GM21526 (cell line): ENCODE results near the gene PTH1R.

Experiments
- ATAC-seq: cut with Tn5 transposase; IDR thresholded peaks from one replicate; pipeline ENCODE4 v1.9.1; 2021; ENCODE audit warnings: moderate library complexity; ENCODE audit not compliant: unreplicated experiment, low FRiP score

PTH1R gene

DNA sequence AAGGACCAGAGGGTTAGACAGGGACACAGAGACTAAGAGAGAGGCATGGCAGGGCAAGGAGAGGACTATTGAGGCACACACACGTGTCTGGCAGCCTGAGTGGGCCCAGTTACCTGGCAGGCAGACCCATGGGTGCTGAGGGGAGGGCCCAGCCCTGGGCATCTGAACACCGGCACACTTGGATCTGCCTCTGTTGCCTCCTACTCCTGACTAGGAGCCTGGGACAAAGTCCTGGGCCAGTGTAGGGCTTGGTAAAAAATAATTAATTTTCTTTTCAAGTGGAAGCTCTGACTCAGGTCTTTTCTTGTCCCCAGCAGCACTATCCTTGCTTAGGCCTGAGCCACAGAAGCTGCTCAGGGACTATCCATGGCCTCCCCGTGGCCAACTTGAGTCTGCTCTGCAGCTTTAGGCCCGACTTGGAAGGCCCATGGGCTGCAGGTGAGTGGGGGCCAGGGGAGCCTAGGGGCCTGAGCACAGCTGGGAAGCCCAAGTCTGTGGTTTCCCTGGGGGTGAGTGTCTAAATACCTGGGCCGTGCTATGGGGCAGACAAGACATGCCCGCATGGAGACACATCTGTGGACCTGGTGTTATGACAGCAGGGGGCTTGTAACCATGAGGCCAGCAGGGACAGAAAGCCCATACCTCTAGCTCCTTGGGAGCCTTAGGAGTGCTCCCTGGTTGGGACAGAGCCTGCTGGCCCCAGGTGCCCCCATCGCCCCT, at the start of gene PTH1R:
TSS of gene PTH1R (plus strand) at position 316 of the 720 bp plus-strand sequence. CDS start 5,839 bp downstream, outside the sequence.
- no peak for ATAC-seq

DNA sequence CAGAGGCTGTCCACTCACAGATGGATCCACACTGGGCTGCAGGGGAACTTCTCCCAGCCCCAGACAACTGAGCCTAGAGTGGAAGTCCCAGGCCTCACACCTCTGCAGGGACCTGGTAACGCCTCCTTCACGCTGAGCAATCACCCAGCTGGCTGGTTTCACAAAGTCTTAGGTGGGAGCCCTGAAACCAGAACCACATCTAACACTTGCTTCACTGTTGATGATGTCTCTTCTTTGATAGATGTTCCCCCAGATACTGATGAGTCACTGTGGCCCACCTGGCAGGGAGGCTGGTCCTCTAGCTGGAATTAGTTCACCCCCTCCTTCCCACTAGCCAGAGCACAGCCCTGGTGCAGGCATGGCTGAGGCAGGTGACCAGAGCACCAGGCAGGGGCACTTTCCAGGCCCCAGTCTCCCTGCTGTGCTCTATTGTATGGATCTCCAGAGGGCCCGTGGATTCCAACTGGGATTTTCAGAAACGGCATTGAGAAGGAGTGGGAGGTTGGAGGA, 47.8 kb upstream of the PTH1R start:
- peak; percentile 73 for ATAC-seq

DNA sequence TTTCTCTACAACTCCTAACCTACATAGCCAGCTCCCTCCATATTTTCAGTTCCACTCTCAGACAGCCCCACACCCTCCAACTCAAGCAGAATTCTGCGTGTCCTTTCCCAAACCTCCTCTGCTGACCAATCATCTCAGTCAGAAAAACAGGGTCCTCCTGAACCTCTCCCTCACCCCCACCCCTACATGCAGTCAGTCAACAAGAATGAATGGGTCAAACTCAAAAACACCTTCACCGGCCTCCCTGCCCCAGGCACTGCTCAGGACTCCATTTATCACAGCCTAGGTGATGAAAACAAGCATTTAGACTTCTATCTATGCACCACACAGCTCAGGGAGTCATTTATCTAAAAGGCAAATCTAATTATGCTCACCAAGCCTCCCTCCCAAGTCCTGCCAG, 46.7 kb upstream of the PTH1R start:
- ATAC-seq: no peak

GRCh38 chr3:46831316-46831715, 46.2 kb upstream of the PTH1R start:
- no peak for ATAC-seq

- ATAC-seq: no peak
These were observed 45.7 kb upstream of the PTH1R start for GRCh38 chr3:46831841-46832240.

DNA sequence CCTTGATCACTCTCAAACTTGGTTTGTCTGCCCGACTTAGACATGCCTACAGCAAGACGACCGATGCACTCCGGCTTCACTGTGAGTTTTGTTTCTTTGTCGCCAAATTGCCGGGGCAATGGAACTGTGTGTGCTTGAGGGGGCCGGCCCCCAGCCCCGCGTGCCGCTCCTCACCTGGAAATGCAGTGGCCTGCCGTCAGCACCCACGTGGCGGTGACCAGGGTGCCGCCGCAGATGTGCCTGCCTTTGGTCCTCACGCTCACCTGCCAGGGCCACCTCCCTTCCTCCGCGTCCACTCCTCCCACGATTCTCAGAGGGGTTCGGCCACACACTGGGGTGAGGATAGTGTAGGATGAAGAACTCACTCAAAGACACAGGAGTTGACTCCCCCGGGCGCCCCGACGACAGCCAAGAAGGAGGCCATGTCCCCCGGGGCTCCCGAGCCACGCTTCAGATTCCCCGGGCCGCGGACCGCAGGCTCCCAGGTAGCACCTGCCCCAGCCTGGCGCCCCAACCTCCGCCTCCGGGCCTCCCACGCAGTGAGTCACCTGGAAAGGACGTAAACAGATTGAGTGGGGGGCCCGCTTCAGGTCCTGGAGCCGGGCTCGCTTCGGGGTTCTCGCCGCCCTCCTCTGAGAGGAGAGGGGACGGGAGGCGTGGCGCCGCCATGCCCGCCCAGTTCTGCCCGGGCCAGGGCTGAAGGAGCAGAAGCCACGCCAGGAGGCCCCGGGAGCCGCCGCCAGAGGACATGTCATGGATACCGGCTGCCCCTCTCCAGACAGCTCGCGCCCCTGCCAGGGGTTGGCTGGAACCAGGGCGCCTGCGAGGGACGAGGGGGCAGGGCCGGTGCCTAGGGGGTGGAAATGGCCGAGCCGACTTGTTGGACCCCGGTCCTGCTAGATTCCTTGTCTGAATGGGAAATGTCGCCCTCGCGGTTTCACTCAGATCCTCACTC, 43.9 kb upstream of the PTH1R start:
- no peak for ATAC-seq

- ATAC-seq: no peak
These were observed 42.5 kb upstream of the PTH1R start for GRCh38 chr3:46835054-46835453.

DNA sequence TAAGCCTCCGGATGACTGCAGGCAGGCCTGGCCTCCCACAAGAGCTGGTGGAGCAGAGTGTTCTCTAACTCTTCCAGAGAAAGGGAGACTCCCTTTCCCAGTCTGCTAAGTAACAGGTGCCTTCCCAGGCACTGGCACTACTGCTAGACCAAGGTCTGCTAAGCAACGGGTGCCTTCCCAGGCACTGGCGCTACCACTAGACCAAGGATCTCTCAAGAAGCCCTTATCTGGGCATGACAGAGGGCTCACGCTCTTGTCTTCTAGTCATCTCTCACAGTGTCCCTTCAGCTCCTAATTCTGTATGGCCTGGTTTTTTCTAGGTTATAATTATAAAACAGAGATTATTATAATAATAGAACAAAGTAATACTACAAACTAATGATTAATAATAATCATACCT, 42.0 kb upstream of the PTH1R start:
- no peak for ATAC-seq

GRCh38 chr3:46838301-46838700, 39.2 kb upstream of the PTH1R start:
- ATAC-seq: no peak

GRCh38 chr3:46840491-46840890, 37.0 kb upstream of the PTH1R start:
- ATAC-seq: no peak

GRCh38 chr3:46843508-46843907, 34.0 kb upstream of the PTH1R start:
- no peak for ATAC-seq

DNA sequence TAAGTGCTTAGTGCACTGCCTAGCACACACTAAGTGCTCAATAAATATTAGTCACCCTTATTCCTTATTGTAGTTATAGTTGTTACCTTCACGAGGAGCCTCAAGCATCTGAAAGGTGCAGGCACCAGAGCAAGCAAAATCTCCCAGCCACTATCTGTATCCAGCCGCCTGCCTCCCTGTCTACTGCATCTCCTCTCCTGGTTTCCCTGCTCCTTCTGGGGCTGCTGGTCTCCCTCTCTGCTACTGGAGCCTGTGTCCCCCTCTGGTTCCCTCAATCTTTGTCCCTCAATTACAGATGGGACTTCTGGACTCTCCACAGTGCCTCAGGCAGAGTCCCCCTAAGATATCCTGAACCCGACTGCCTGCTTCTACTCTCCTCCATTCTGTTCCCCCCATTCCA, 33.1 kb upstream of the PTH1R start:
- no peak for ATAC-seq

DNA sequence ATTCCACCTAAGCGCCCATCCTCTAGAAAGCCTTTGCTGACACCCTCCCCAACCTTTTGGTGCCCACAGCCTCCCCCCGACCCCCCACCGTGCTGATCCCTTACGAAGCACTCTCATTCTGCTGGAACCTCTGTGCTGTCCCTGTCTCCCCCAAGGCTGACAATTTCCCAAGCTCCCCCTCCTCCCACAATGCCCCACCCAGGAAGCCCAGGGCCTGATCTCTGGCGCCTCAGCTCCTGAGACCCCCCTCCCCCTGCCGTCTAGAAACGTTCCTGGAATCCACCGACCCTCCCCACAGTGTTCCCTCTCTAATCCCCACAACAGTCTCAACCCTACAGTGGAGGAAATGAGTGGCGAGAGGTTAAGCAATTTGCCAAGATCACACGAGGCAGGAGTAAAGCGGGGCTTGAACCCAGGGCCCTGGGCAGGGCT, 32.6 kb upstream of the PTH1R start:
- no peak for ATAC-seq

- ATAC-seq: peak; percentile 35
These were observed 32.1 kb upstream of the PTH1R start for GRCh38 chr3:46845397-46845859.

DNA sequence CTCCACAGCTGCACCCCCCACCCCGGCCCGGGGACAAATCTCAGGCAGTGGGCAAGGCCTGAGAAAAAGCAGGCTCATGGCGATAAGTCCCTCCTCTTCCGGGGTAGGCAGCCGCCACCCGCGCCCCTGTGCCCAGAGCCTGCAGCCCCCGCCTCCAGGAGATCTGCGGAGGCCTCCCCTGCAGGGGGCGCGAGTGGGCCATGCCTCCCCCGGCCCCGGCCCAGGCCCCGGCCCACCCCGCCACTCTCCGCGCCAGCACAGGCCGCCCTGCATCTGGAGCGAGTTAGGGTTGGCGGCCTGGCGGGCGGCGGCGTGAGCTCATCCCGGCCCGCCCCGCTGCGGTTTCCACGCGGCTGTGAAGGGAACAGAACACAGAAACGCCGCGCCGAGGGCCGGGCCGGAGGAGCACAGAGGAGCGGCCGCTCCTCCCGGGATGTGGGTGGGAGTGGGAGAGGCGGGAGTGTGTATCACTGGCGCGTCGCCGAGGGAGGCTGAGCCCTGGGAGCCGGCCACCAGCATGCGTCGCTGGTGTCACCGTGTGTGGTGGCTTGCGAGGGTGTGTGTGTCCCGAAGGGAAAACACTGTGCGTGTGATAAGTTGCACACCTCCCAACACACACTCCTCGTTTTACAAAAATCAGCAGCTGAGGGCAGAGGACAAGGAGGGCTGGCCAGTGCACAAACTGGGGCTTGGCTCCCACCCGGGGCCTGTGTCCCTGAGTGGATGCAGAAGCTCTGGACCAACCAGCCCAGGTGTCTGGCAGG, 31.5 kb upstream of the PTH1R start:
- peak; percentile 44 for ATAC-seq

DNA sequence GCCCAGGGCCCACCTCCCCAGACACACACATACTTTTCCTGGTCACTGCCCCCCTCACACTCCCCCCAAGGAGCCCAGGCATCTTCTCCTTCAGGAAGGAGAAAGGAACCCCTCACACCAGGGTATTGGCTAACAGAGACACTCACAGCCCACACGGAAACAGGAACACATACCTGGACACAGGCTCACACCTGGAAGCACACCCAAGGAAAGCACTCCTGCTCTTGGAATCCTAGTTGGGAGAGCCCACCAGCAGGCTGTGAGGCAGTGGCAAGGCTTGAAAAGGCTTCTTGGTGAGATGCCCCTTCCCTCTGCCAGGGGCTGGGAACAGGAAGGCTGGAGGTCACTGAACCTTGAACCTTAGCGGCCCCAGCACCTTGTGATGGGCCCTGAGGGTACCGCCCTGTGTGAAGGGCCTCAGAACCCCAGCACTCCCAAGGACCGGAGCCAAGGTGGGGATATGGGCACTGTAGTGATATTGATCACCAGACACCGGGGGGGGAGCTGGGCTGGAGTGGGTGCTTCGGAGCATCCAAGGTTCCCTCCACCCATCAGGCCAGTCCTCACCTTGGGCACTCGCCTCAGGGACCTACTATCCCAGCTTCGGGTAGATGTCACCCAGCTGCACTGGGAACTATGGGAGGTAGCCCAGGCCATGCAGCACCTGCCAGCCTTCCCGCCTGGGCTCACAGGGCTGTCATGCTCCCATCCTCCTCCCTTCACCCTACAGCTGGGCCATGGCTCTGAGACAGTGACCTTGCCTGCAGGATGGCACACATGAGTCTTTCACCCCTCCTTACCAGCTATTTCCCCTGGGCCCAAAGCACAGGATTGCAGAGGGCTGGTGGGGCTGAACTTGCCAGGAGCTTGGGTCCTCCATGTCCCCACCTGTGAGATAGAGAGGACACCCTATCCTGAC, 30.6 kb upstream of the PTH1R start:
- no peak for ATAC-seq

DNA sequence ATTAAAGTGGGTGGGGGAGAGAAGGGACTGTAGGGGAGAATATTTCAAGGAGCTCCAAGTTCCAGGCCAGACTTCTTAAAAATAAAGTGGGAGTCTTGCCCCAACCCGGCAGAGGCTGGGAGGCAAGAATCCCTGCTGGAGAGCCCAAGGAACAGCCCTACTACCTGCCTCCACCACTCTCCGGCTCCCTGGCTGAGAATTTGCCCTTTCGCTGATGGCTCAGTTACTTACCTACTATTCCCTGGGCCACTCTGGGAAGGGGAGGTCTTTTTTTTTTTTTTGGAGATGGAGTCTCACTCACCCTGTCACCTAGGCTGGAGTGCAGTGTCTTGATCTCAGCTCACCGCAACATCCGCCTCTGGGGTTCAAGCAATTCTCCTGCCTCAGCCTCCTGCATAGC, 29.8 kb upstream of the PTH1R start:
- no peak for ATAC-seq

GRCh38 chr3:46848271-46849044, 29.1 kb upstream of the PTH1R start:
- no peak for ATAC-seq
